Gastroesophageal sphincter (tissue), 4 donors: Measurements from ENCODE around the gene HDLBP. TPM values are rescaled to one million over a fixed set of nuclear protein-coding genes. Genes with fewer than 3 reads are reported as not detected.

Source experiments
- ATAC-seq: fragments of 150-250 bp; one replicate; pipeline ENCODE4 v1.9.1; 2016; ENCODE audit warnings: mild to moderate bottlenecking, moderate library complexity
- H3K27ac ChIP-seq, 4 donors: fragments of 200-600 bp; sonication (generic) in 3 of 4; 1 replicate in 3 of 4; 2 replicates in 1 of 4; pipeline ENCODE4 v1.5.1; 2016 to 2019
- H3K27me3 ChIP-seq: fragments of 200-600 bp; sonication (generic); one replicate; pipeline ENCODE4 v1.5.1; 2019
- H3K36me3 ChIP-seq, 2 donors: fragments of 200-600 bp; sonication (generic); one replicate each; pipeline ENCODE4 v1.5.1; 2019; ENCODE audit warnings: control low read depth in 1 of 2
- H3K4me1 ChIP-seq, 3 donors: fragments of 200-600 bp; sonication (generic); 1 replicate in 2 of 3; 2 replicates in 1 of 3; pipeline ENCODE4 v1.5.1; 2016 to 2019; ENCODE audit warnings: control low read depth in 2 of 3
- H3K4me3 ChIP-seq, 2 donors: fragments of 200-600 bp; sonication (generic); one replicate each; pipeline ENCODE4 v1.5.1; 2019; ENCODE audit warnings: mild to moderate bottlenecking in 1 of 2, moderate library complexity in 1 of 2
- H3K9me3 ChIP-seq, 3 donors: fragments of 200-600 bp; sonication (generic); one replicate each; pipeline ENCODE4 v1.5.1; 2017 to 2019; ENCODE audit warnings: control low read depth in 2 of 3
- CTCF ChIP-seq, 4 experiments: fragments of 200-600 bp in 2 of 4; fragments of 450-650 bp in 2 of 4; sonication (generic) in 1 of 4; IDR thresholded peaks; one replicate each; pipeline ENCODE4 v1.5.1; 2017 to 2019; ENCODE audit warnings: antibody characterized with exemption in 4 of 4, mild to moderate bottlenecking in 2 of 4, moderate library complexity in 2 of 4
- EP300 ChIP-seq: sonication (generic); formaldehyde crosslinking; IDR thresholded peaks from one replicate; pipeline ENCODE4 v1.6.1; 2017; ENCODE audit warnings: antibody characterized with exemption, mild to moderate bottlenecking
- POLR2A ChIP-seq, 2 donors: fragments of 450-650 bp; IDR thresholded peaks; one replicate each; pipeline ENCODE4 v1.6.1; 2017; ENCODE audit warnings: antibody characterized with exemption in 2 of 2, mild to moderate bottlenecking in 2 of 2, moderate library complexity in 1 of 2
- POLR2AphosphoS5 ChIP-seq: sonication (generic); formaldehyde crosslinking; IDR thresholded peaks from one replicate; pipeline ENCODE4 v1.6.1; 2017; ENCODE audit warnings: antibody characterized with exemption
- WGBS, 2 donors: methylation state at CpG; one replicate each; pipeline ENCODE4 v1.1.5; 2018; ENCODE audit warnings: low coverage in 1 of 2; 5-methylcytosine and 5-hydroxymethylcytosine counted together
- total RNA-seq, 4 donors: library from RNA; depleted of rRNA; stranded (reverse); fragments of >200 nt; gene quantifications; one replicate each; pipeline ENCODE4 v1.1.0, GENCODE V29; 2016

The HDLBP gene
- total RNA-seq, 4 donors from 2014 or later = 279 to 367 (median 295) TPM

GRCh38 chr2:241184901-241185300 lies 130.6 kb downstream of the HDLBP start:
- H3K36me3 ChIP-seq = peaks cover 0 to 38% of the 10 kb centered on the region in 2 donors
- 65 to 89% methylated on average over 3 to 8 of the region's 9 CpGs for WGBS, 2 donors
- peaks cover 15% of the 10 kb centered on the region for H3K27me3 ChIP-seq
- no peaks in the 10 kb centered on the region for H3K9me3 ChIP-seq
- H3K4me3 ChIP-seq = no peak overlapping the region
- no peak for ATAC-seq
- H3K27ac ChIP-seq = no peak overlapping the region
- TF ChIP-seq EP300 (no peak), POLR2AphosphoS5 (no peak), CTCF (IDR thresholded peaks at IDR 0.05) (no peak), POLR2A (IDR thresholded peaks at IDR 0.05) (no peak)
- H3K4me1 ChIP-seq = no peaks in the 10 kb centered on the region

- WGBS, 2 donors = 77 to 90% methylated on average over 3 to 7 of the region's 9 CpGs
- peaks cover 9% of the 10 kb centered on the region for H3K27me3 ChIP-seq
- no peak overlapping the region for H3K27ac ChIP-seq
- H3K4me1 ChIP-seq = no peaks in the 10 kb centered on the region
- ATAC-seq = no peak
- TF ChIP-seq EP300 (no peak), POLR2A (IDR thresholded peaks at IDR 0.05) (no peak), POLR2AphosphoS5 (no peak), CTCF (IDR thresholded peaks at IDR 0.05) (no peak)
- H3K9me3 ChIP-seq = no peaks in the 10 kb centered on the region
- H3K36me3 ChIP-seq = peaks cover 0 to 55% of the 10 kb centered on the region in 2 donors
- no peak overlapping the region for H3K4me3 ChIP-seq
These were observed 132.3 kb downstream of the HDLBP start for GRCh38 chr2:241183221-241183620.

GRCh38 chr2:241182531-241183133 lies 132.8 kb downstream of the HDLBP start:
- H3K4me3 ChIP-seq = no peak overlapping the region
- no peaks in the 10 kb centered on the region for H3K4me1 ChIP-seq
- TF ChIP-seq EP300 (no peak), POLR2AphosphoS5 (no peak), CTCF (IDR thresholded peaks at IDR 0.05) (no peak), POLR2A (IDR thresholded peaks at IDR 0.05) (no peak)
- 93 to 97% methylated on average over 15 to 19 of the region's 28 CpGs for WGBS, 2 donors
- peaks cover 6% of the 10 kb centered on the region for H3K27me3 ChIP-seq
- H3K9me3 ChIP-seq = no peaks in the 10 kb centered on the region
- no peak for ATAC-seq
- peaks cover 0 to 61% of the 10 kb centered on the region in 2 donors for H3K36me3 ChIP-seq
- H3K27ac ChIP-seq = no peak overlapping the region

GRCh38 chr2:241182126-241182525 lies 133.3 kb downstream of the HDLBP start:
- no peak for ATAC-seq
- Histone ChIP-seq H3K4me1 (no peaks in the 10 kb centered on the region), H3K27ac (no peak overlapping the region), H3K9me3 (no peaks in the 10 kb centered on the region), H3K4me3 (no peak overlapping the region), H3K27me3 (peaks cover 3% of the 10 kb centered on the region), H3K36me3 (peaks cover 0 to 66% of the 10 kb centered on the region in 2 donors)
- TF ChIP-seq CTCF (IDR thresholded peaks at IDR 0.05) (no peak), EP300 (no peak)
- WGBS, 2 donors = no CpG with 5 or more reads among the region's 3 CpGs

GRCh38 chr2:241180495-241180894 lies 135.0 kb downstream of the HDLBP start:
- 76 to 100% methylated on average over 1 to 3 of the region's 12 CpGs for WGBS, 2 donors
- Histone ChIP-seq H3K27me3 (no peaks in the 10 kb centered on the region), H3K9me3 (no peaks in the 10 kb centered on the region), H3K4me1 (no peaks in the 10 kb centered on the region), H3K27ac (no peak overlapping the region), H3K4me3 (no peak overlapping the region), H3K36me3 (peaks cover 0 to 82% of the 10 kb centered on the region in 2 donors)
- no peak for TF ChIP-seq POLR2AphosphoS5
- TF ChIP-seq EP300 = no peak
- TF ChIP-seq CTCF (IDR thresholded peaks at IDR 0.05) = no peak
- TF ChIP-seq POLR2A (IDR thresholded peaks at IDR 0.05) = no peak
- ATAC-seq = no peak
